ENCODE results near the gene TSPAN15.

TSPAN15 gene

DNA sequence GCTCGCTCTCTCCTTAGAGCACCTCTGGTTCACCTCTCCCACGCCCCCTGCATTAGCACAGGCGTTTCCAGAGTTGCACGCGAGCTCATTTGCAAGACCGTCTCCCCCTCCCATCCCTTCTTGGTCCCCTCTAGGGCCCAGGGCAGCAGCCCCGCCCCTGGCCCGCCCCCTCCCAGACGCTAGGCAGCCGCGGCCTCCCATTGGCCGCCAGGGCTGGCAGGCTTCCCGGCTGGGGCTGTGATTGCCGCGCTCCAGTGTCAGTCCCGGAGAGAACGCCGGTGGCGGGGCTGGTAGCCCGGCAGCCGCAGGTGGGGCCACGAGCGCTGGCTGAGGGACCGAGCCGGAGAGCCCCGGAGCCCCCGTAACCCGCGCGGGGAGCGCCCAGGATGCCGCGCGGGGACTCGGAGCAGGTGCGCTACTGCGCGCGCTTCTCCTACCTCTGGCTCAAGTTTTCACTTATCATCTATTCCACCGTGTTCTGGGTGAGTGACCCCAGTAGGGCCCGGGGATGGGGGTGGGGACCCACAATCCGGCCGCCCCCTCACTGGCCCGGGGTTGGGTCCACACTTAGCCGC is at the start of gene TSPAN15:
Gene TSPAN15, plus strand, starts transcription at position 257 of the 575 bp plus-strand sequence. Its CDS starts 130 bp downstream, at position 387.
- H3K4me3 ChIP-seq (ENCODE audit: low read depth, low read length) = peak within 1 kb of the TSS; percentile 53
- TF ChIP-seq, protein P1, sequence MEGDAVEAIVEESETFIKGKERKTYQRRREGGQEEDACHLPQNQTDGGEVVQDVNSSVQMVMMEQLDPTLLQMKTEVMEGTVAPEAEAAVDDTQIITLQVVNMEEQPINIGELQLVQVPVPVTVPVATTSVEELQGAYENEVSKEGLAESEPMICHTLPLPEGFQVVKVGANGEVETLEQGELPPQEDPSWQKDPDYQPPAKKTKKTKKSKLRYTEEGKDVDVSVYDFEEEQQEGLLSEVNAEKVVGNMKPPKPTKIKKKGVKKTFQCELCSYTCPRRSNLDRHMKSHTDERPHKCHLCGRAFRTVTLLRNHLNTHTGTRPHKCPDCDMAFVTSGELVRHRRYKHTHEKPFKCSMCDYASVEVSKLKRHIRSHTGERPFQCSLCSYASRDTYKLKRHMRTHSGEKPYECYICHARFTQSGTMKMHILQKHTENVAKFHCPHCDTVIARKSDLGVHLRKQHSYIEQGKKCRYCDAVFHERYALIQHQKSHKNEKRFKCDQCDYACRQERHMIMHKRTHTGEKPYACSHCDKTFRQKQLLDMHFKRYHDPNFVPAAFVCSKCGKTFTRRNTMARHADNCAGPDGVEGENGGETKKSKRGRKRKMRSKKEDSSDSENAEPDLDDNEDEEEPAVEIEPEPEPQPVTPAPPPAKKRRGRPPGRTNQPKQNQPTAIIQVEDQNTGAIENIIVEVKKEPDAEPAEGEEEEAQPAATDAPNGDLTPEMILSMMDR (IDR thresholded peaks at IDR 0.05; ENCODE audit: borderline replicate concordance, insufficient read depth, low read depth, low read length) = no peak

GRCh38 chr10:69402386-69402785 is 48.9 kb upstream of the TSPAN15 start:
- no peak overlapping the region for H3K4me3 ChIP-seq (ENCODE audit: low read depth, low read length)
- TF ChIP-seq, protein P1 (IDR thresholded peaks at IDR 0.05; ENCODE audit: borderline replicate concordance, insufficient read depth, low read depth, low read length) = no peak

DNA sequence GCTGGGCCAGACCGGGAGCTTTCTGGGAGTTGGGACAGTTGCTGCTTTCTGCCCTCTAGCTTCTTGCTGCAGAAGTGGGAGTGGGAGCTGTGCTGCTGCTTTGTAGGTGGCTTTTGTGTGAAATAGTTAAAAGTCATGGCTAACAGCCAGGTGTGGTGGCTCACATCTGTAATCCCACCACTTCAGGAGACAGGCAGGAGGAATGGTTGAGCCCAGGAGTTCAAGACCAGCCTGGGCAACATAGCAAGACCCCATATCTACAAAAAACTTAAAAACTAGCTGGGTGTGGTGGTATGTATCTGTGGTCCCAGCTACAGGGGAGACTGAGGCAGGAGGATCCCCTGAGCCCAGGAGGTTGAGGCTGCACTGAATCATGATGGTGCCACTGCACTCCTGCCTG is 48.2 kb upstream of the TSPAN15 start:
- TF ChIP-seq, protein P1 (IDR thresholded peaks at IDR 0.05; ENCODE audit: borderline replicate concordance, insufficient read depth, low read depth, low read length) = no peak
- H3K4me3 ChIP-seq (ENCODE audit: low read depth, low read length) = no peak overlapping the region

GRCh38 chr10:69403519-69403918 is 47.7 kb upstream of the TSPAN15 start:
- TF ChIP-seq, protein P1 (IDR thresholded peaks at IDR 0.05; ENCODE audit: borderline replicate concordance, insufficient read depth, low read depth, low read length) = no peak
- no peak overlapping the region for H3K4me3 ChIP-seq (ENCODE audit: low read depth, low read length)

DNA sequence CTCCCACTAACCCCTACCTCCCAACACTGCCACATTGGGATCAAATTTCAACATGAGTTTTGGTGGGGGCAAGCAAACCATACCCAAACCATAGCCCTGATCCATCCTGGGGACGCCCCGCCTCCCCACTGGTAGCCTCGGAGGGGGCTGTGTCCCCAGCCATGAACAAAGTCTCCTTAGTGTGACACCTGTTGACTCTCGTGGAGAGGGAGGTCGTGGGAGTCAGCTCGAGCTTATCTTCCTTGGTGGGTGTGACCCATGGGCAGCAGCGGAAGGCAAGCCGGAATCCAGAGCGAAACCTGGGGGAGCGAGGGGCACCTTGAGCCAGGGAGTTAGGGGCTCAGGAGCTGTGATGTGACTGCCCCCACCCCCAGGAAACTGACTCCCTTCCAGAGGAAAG is 46.5 kb upstream of the TSPAN15 start:
- no peak overlapping the region for H3K4me3 ChIP-seq (ENCODE audit: low read depth, low read length)
- TF ChIP-seq, protein P1 (IDR thresholded peaks at IDR 0.05; ENCODE audit: borderline replicate concordance, insufficient read depth, low read depth, low read length) = no peak

DNA sequence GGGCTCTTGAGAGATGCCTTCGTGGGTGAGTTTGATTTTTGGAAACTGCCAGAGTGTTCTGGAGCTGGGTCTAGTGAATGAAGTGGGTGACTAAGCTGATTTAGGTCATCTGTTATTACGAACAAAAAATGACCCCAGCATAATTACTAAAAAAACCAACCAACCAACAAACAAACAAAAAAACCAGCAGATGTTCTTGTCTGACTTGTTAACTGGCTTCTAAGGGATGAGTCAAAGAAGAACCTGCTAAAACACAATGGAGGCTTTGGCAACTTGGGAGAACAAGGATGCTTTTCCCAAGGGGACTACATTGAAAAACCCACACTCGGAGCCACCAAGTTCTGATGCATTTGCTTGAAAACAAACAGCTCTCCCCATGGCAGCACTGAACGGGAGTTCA is 46.0 kb upstream of the TSPAN15 start:
- TF ChIP-seq, protein P1 (IDR thresholded peaks at IDR 0.05; ENCODE audit: borderline replicate concordance, insufficient read depth, low read depth, low read length) = no peak
- no peak overlapping the region for H3K4me3 ChIP-seq (ENCODE audit: low read depth, low read length)

GRCh38 chr10:69406302-69406811 is 44.9 kb upstream of the TSPAN15 start:
- TF ChIP-seq, protein P1 (IDR thresholded peaks at IDR 0.05; ENCODE audit: borderline replicate concordance, insufficient read depth, low read depth, low read length) = no peak
- no peak overlapping the region for H3K4me3 ChIP-seq (ENCODE audit: low read depth, low read length)
